GM12878 (cell line): ENCODE measurements around the gene SLC37A1. TPM values are rescaled to one million over a fixed set of nuclear protein-coding genes. Genes with fewer than 3 reads are reported as not detected.

Source experiments
- ATAC-seq: fragments of 200-7000 bp; cut with Tn5 transposase; 3 replicates; pipeline ENCODE4 v1.9.1; 2020; ENCODE audit warnings: mild to moderate bottlenecking, moderate library complexity
- BruUV-seq: library from RNA; stranded (reverse); fragments of 400-500 nt; replicated peaks from 2 replicates; lab custom pipeline; 2021; lab: Mats Ljungman, UMichigan
- CTCF ChIA-PET: fragments of 300-600 bp; sonication (Branson Sonifier 250); formaldehyde crosslinking; extraction: SDS; loops from one replicate; lab custom pipeline; 2021; ENCODE audit warnings: inconsistent platforms; lab: Yijun Ruan, JAX
- POLR2A ChIA-PET: fragments of 350-600 bp; formaldehyde crosslinking; extraction: SDS; loops from one replicate; lab custom pipeline; 2021; ENCODE audit warnings: inconsistent platforms; lab: Charles Lee
- RAD21 ChIA-PET: fragments of 300-600 bp; sonication (Branson Sonifier 250); formaldehyde crosslinking; loops from one replicate; lab custom pipeline; 2023; ENCODE audit warnings: antibody characterized with exemption; ENCODE audit not compliant: unreplicated experiment; lab: Charles Lee
- SMC1A ChIA-PET: fragments of 300-600 bp; sonication (Branson Sonifier 250); formaldehyde crosslinking; loops from one replicate; lab custom pipeline; 2023; ENCODE audit not compliant: unreplicated experiment, uncharacterized antibody; lab: Charles Lee
- DNase-seq: peaks from one replicate; pipeline ENCODE4 v3.0.0-alpha.2; 2011; ENCODE audit warnings: low read depth, low spot score
- FAIRE-seq: peaks from 3 replicates; lab custom pipeline; 2011; peaks lifted over from hg19 to GRCh38; lab: Jason Lieb, UNC
- H2AFZ ChIP-seq: 2 replicates; pipeline ENCODE4 v1.6.0; 2011; ENCODE audit warnings: low read depth, low read length, control low read depth; ENCODE audit not compliant: control insufficient read depth
- H3K27ac ChIP-seq: 2 replicates; pipeline ENCODE4 v1.5.1; 2011; ENCODE audit warnings: control low read depth; ENCODE audit not compliant: control insufficient read depth, insufficient read depth
- H3K27me3 ChIP-seq, 2 experiments: replicated peaks in 1 of 2; 2 replicates each; pipeline versions ENCODE4 v1.6.0 to v1.6.1; 2011; ENCODE audit warnings: low read length in 1 of 2; ENCODE audit not compliant: control insufficient read depth in 2 of 2, insufficient read depth in 2 of 2
- H3K36me3 ChIP-seq, 2 experiments: 2 replicates each; pipeline ENCODE4 v1.5.1; 2011; ENCODE audit warnings: low read length in 1 of 2; ENCODE audit not compliant: control insufficient read depth in 2 of 2, insufficient read depth in 2 of 2
- H3K4me1 ChIP-seq: 2 replicates; pipeline ENCODE4 v1.6.1; 2011; ENCODE audit warnings: mild to moderate bottlenecking, low read length, moderate library complexity, mixed read lengths; ENCODE audit not compliant: control insufficient read depth, insufficient read depth
- H3K4me2 ChIP-seq: 2 replicates; pipeline ENCODE4 v1.6.0; 2011; ENCODE audit warnings: control low read depth; ENCODE audit not compliant: control insufficient read depth, insufficient read depth
- H3K4me3 ChIP-seq: fragments of 200-600 bp; sonication (generic); 2 replicates; pipeline ENCODE4 v1.5.1; 2016
- H3K79me2 ChIP-seq: 2 replicates; pipeline ENCODE4 v1.6.0; 2011; ENCODE audit warnings: low read length; ENCODE audit not compliant: control insufficient read depth, insufficient read depth
- H3K9ac ChIP-seq: 2 replicates; pipeline ENCODE4 v1.8.0; 2011; ENCODE audit warnings: low read length, control low read depth, mixed read lengths; ENCODE audit not compliant: control insufficient read depth, insufficient read depth
- H3K9me3 ChIP-seq: replicated peaks from 3 replicates; pipeline ENCODE4 v1.5.1; 2011; ENCODE audit warnings: mild to moderate bottlenecking, low read length; ENCODE audit not compliant: control insufficient read depth, insufficient read depth
- H4K20me1 ChIP-seq: 2 replicates; pipeline ENCODE4 v1.6.0; 2011; ENCODE audit not compliant: control insufficient read depth, insufficient read depth
- BHLHE40 ChIP-seq, 2 experiments: fragments of 450-650 bp in 1 of 2; IDR thresholded peaks; 2 replicates each; pipeline ENCODE4 v1.6.1; 2011 to 2017; ENCODE audit warnings: low read depth in 2 of 2, borderline replicate concordance in 1 of 2, improper control_type of control experiment in 1 of 2, low read length in 1 of 2, mild to moderate bottlenecking in 1 of 2
- E2F8 ChIP-seq: fragments of 450-650 bp; IDR thresholded peaks from 2 replicates; pipeline ENCODE4 v1.6.1; 2018; ENCODE audit warnings: mild to moderate bottlenecking, low read depth, moderate library complexity; ENCODE audit not compliant: partially characterized antibody
- IRF5 ChIP-seq: fragments of 450-650 bp; IDR thresholded peaks from 2 replicates; pipeline ENCODE4 v1.6.1; 2017; ENCODE audit warnings: borderline replicate concordance
- KAT2A ChIP-seq: conservative IDR thresholded peaks from 2 replicates; pipeline ENCODE4 v1.6.1; 2011; ENCODE audit warnings: low read depth, low read length; ENCODE audit not compliant: control insufficient read depth
- MTA3 ChIP-seq: IDR thresholded peaks from 2 replicates; pipeline ENCODE4 v1.6.1; 2012; ENCODE audit warnings: low read length, inconsistent platforms, borderline replicate concordance
- MXI1 ChIP-seq: fragments of 150-350 bp; IDR thresholded peaks from 2 replicates; pipeline ENCODE4 v1.6.1; 2011; ENCODE audit warnings: low read depth, mild to moderate bottlenecking, inconsistent platforms, low read length, improper control_type of control experiment
- POLR2A ChIP-seq: IDR thresholded peaks from 2 replicates; pipeline ENCODE4 v1.6.1; 2011; ENCODE audit warnings: low read depth, mild to moderate bottlenecking, low read length
- RCOR1 ChIP-seq: conservative IDR thresholded peaks from 2 replicates; pipeline ENCODE4 v1.6.1; 2012; ENCODE audit warnings: low read depth, low read length, improper control_type of control experiment
- TCF3 ChIP-seq: IDR thresholded peaks from 2 replicates; pipeline ENCODE4 v1.6.1; 2012; ENCODE audit warnings: low read depth, mild to moderate bottlenecking, low read length, borderline replicate concordance; ENCODE audit not compliant: insufficient read depth
- ZBTB33 ChIP-seq: fragments of 450-650 bp; IDR thresholded peaks from 2 replicates; pipeline ENCODE4 v1.6.1; 2017; ENCODE audit warnings: mild to moderate bottlenecking
- ZNF207 ChIP-seq: fragments of 450-650 bp; IDR thresholded peaks from 2 replicates; pipeline ENCODE4 v1.6.1; 2014; ENCODE audit warnings: antibody characterized with exemption, mild to moderate bottlenecking, borderline replicate concordance
- WGBS: methylation state at CpG from one replicate; pipeline ENCODE4 v1.1.6; 2016; ENCODE audit warnings: low lambda C conversion rate; ENCODE audit not compliant: insufficient replicate concordance, insufficient coverage; ENCODE audit errors: missing lambda C conversion rate; 5-methylcytosine and 5-hydroxymethylcytosine counted together
- in situ Hi-C: fragments of 300-500 bp; cut with MboI; formaldehyde crosslinking; loops from 9 replicates; pipeline ENCODE4 v1.14.3; 2018; ENCODE audit warnings: mixed read lengths
- intact Hi-C: fragments of 100-400 bp; cut with micrococcal nuclease; formaldehyde crosslinking; loops from one replicate; pipeline ENCODE4 v1.14.2; 2022; ENCODE audit not compliant: unreplicated experiment
- polyA plus RNA-seq, 11 experiments: library from polyadenylated mRNA; depleted of rRNA in 4 of 11; unstranded in 6 of 11; stranded (reverse) in 5 of 11; fragments of >200 nt; fragmentation: Nextera tagmentation in 4 of 11; fragmentation: Illumina TruSeq in 1 of 11; extraction: Ambion mirVana in 4 of 11; extraction: Trizol in 1 of 11; gene quantifications; 1 replicate in 1 of 11; 2 replicates in 10 of 11; pipeline versions ENCODE4 v1.2.1 to v1.2.3, GENCODE V29; 2011 to 2016; ENCODE audit warnings: inconsistent platforms in 2 of 11, missing spikeins in 2 of 11, low read depth in 1 of 11
- total RNA-seq, 4 experiments: library from RNA; depleted of rRNA in 3 of 4; stranded (reverse); fragments of >200 nt in 3 of 4; fragmentation: Illumina TruSeq in 1 of 4; extraction: Trizol in 1 of 4; gene quantifications; 2 replicates each; pipeline versions ENCODE4 v1.2.1 to v1.2.3, GENCODE V29; 2013 to 2021
- TF ChIP-seq, protein P1 (sequence below): fragments of 450-650 bp; IDR thresholded peaks from 2 replicates; pipeline ENCODE4 v1.6.1; 2017; ENCODE audit warnings: mild to moderate bottlenecking, low read depth, inconsistent platforms; ENCODE audit not compliant: poor library complexity, severe bottlenecking

The SLC37A1 gene
- total and polyA plus RNA-seq, 10 of the 15 experiments (the other 5 are each of a cell fraction or from before 2014, with no cell fraction given) = 1.1 to 35.5 (median 24.4) TPM

DNA sequence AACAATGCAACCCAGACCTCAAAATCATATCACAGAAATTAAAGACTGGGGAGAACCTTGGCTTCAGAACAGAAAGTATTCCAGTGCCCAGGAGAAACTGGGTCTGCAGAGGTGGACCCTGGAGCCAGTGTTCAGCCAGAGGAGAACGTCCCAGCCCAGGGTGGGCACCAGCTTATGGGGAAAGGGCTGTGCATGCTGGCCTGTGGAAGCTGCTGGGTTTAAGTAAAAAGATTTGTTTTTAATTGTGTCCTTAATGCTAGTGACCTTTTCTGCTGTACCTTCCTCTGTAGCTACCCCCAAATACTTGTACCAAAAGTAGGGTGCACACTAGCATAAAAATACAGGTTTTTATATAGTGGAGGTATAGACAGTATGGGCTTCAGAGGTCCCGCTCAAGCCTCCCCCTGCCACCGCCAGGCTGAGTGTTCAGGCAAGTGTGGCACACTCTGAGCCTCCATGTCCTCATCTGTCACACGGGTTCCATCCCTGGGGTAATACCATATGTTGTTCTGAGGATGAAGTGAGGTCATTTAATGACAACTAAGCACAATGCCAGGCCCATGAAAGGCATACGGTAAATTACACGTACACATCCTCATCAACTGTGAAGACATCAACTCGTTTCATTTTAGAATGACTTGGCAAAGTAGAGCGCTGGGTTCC is 47.0 kb downstream of the SLC37A1 start:
- Histone ChIP-seq H4K20me1 (no peaks in the 10 kb centered on the region), H3K4me3 (no peak overlapping the region), H3K27me3 (no peaks in the 10 kb centered on the region), H3K27ac (no peak overlapping the region), H3K4me1 (peaks cover 30% of the 10 kb centered on the region), H3K9ac (no peak overlapping the region), H3K79me2 (no peaks in the 10 kb centered on the region), H3K36me3 (peaks cover 3 to 12% of the 10 kb centered on the region in 2 experiments; a peak in 3 of 4 replicates), H3K9me3 (no peaks in the 10 kb centered on the region), H2AFZ (no peak overlapping the region), H3K4me2 (no peak overlapping the region)
- FAIRE-seq (no peak), DNase-seq (no peak), ATAC-seq (no peak)
- in situ Hi-C loops = no loop called here
- intact Hi-C loops = no loop called here
- SMC1A ChIA-PET = interaction anchor here (1.1 to 1.2 kb wide), 2 partner anchors 11 to 25 kb away, joined by 3 read pairs; no protein-coding TSS in a partner anchor
- CTCF ChIA-PET = no interaction called here
- 98% methylated on average over 8 of the region's 8 CpGs for WGBS
- POLR2A ChIA-PET = no interaction called here
- RAD21 ChIA-PET = interaction anchor here (1.0 kb wide), 1 partner anchor 85 kb away, joined by 3 read pairs; no protein-coding TSS in a partner anchor
- no TSS peak for BruUV-seq
- TF ChIP-seq MTA3 (no peak), RCOR1 (no peak), POLR2A (no peak), ZNF207 (no peak), BHLHE40 (IDR thresholded peaks at IDR 0.05; ENCODE audit: borderline replicate concordance in 1 of 2, low read depth in 2 of 2, low read length in 1 of 2) (no peak), KAT2A (no peak), IRF5 (no peak), MXI1 (no peak), E2F8 (no peak), ZBTB33 (no peak), TCF3 (no peak)
- TF ChIP-seq, protein P1, sequence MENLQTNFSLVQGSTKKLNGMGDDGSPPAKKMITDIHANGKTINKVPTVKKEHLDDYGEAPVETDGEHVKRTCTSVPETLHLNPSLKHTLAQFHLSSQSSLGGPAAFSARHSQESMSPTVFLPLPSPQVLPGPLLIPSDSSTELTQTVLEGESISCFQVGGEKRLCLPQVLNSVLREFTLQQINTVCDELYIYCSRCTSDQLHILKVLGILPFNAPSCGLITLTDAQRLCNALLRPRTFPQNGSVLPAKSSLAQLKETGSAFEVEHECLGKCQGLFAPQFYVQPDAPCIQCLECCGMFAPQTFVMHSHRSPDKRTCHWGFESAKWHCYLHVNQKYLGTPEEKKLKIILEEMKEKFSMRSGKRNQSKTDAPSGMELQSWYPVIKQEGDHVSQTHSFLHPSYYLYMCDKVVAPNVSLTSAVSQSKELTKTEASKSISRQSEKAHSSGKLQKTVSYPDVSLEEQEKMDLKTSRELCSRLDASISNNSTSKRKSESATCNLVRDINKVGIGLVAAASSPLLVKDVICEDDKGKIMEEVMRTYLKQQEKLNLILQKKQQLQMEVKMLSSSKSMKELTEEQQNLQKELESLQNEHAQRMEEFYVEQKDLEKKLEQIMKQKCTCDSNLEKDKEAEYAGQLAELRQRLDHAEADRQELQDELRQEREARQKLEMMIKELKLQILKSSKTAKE = no peak
